NCI-H774 (cell line): ENCODE results near the gene EIF2B5.
A peak's percentile ranks its signal among the peaks of the same experiment; 100 is the strongest.
"Not testable (repeated sequence)": the region's sequence is repeated elsewhere in the genome, so short reads cannot be mapped to it uniquely, and the experiment has no call there.

ENCODE experiments used
- DNase-seq: peaks from one replicate; lab custom pipeline; 2025; lab: John Stamatoyannopoulos, UW

EIF2B5 gene

DNA sequence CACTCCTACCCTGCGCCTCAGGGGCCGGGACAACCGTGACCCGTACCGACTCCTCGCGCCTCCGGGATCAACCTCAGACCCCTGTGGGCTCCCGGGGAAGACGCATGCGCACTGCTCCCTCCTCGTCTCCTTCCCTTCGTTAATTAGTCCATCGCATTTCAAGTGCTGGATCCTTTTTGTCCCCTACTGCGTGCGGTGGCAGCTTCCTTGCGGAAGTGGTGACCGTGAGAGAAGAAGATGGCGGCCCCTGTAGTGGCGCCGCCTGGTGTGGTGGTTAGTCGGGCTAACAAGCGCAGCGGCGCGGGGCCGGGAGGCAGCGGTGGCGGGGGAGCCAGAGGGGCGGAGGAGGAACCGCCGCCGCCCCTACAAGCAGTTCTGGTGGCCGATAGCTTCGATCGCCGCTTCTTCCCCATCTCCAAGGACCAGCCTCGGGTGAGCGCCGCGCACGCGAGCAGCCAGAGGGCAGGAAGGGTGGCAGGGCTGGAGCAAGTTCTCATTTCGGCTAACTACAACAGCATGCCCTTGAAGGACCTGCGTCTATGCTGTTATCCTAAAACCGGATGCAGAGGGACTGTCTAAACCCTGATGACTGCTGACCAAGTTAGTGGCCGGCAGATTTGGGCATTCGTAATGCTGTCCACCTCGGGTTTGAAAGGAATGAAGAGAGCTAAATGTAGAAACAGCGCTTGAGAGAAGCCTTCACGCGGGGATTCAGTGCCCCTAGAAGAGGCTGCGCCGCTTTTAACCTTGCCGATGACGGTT lies at the start of gene EIF2B5:
Gene EIF2B5 (plus strand): TSS at position 210 of the 762 bp plus-strand sequence. CDS start 28 bp downstream, at position 238.
- peak; percentile 98 for DNase-seq

DNA sequence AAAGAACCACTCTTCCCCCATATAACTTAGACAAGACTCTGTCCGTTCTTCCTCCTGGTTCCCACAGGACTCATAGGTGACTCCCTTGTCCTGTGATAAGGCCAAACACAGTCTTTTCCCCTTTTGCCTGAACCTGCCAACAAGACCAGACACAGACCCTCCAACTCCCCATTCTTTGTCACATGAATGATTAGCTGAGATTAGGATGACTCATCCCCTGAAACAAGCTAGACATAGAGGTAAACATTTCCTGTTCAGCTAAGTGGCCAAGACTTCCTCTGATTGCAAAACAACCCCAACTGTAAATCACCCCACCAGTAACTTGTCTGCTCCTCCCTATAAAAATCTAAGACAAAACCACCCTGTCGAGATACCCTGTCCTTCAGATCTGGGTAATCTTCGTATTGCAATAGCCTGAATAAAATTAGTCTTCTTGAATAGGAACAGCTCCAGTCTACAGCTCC lies 49.7 kb upstream of the EIF2B5 start:
- DNase-seq = no peak

DNA sequence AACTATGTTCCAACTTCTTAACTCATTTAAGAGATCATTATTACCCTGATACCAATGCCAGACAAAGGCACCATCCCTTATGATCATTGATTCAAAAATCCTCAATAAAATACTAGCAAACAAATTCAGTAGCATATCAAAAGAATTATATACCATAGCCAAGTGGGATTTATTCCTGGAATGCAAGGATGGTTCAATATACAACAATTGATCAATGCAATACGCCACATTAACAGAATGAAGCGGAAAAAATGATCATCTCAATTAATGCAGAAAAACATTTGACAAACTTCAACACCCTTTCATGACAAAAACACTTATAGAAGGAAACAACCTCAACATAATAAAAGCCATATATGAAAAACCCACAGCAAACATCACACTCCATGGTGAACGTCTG lies 43.0 kb upstream of the EIF2B5 start:
- no peak for DNase-seq

DNA sequence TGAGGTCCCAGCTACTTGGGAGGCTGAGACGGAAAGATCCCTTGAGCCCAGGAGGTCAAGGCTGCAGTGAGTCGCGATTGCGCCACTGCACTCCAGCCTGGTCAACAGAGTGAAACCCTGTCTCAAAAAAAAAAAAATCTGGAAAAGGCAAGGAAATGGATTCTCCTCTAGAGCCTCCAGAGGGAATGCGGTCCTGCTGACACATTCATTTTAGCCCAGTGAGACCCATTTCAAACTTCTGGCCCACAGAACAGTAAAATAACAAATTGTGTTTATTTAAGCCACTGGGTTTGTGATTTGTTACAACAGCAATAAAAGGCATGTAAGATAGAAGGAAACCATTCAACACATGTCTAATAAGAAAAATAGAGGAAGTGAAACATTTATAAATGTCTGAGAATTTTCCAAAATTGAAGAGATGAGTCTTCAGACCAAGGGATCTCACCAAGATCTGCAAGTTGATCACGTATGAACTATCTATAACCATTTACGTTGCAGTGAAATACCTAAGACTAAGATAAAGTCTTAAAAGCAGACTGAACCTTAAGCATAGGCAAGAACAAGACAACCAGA lies 38.3 kb upstream of the EIF2B5 start, which contains the start of gene HTR3E:
Gene HTR3E (plus strand): TSS at position 254 of the 573 bp plus-strand sequence. CDS start 466 bp downstream, outside the sequence.
- DNase-seq = no peak

DNA sequence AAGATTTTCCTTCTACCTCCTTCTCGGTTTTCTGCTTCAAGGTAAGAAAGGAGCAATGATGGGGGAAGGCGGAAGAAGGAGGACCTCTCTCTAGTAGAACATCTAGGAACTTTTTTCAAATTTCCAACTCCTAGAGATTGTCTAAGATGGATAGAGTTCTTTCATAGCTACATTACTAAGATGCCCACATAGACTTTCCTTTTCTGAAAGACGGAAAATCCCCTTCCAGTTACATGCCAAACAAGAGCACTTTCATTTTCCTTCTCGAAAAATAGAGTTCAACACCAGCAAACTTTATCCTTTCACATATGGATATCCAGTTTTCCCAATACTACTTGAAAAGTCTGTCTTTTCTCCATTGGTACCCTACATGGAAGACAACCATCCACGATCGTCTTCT lies 37.6 kb upstream of the EIF2B5 start:
- DNase-seq = no peak

DNA sequence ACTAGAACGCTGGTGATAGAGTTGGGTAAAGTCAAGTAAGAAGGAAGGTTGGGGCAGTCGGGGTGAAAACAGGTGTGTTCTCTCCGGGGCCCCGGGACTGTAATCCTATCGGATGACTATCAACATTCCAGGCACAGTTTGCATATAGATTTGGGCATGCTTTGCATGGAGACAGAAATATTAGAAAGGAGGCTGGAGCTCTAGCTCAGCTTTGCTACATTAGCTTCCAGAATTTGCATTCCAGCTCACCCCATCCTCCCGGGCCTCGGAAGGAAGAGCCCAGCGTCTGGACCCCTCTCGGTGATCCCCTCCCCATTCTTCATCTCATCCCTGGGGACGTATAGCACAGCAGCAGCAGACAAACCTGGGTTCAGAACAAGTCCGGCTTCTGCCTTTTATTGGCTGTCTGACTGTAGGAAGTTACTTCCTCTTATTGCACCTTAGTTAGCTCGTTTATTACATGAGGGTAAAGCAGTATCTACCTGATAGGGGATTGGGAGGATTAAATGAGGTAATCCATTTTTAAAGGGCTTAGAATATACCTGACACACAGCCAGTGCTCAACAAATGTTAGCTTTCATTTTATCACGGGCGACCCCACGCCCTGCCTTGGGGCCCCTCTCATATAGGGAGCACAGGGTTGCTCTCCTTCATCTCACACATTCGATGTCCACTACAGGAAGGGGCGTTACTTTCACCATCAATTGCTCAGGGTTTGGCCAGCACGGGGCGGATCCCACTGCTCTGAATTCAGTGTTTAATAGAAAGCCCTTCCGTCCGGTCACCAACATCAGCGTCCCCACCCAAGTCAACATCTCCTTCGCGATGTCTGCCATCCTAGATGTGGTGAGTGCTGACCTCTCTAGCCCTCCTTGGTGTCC lies 35.1 kb upstream of the EIF2B5 start:
- DNase-seq = no peak

DNA sequence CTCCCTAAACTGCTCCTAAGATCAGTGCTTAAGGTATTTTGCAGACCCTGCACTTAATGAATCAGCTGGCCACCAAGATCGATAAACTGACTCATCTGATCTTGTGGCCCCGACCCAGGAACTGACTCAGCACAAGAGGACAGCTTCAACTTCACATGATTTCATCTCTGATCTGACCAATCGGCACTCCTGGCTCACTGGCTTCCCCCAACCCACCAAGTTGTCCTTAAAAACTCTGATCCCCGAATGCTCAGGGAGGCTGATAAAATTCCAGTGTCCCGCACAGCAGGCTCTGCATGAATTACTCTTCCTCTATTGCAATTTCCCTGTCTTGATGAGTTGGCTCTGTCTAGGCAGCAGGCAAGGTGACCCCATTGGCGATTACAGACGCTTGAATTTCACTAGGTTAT lies 24.8 kb upstream of the EIF2B5 start:
- no peak for DNase-seq

DNA sequence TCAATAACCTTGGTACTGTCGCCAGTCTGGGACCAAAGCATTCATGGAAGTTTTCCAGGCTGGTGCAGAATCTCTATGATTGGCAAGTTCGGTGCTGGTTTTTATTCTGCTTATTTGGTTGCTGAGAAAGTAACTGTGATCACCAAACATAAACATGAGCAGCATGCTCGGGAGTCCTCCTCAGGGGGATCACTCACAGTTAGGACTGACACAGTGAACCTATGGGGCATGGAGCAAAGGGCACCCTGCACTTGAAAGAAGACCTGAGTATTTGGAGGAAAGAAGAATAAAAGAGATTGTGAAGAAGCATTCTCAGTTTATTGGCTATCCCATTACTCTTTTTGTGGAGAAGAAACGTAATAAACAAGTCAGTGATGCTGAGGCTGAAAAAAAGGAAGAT lies 19.1 kb upstream of the EIF2B5 start:
- DNase-seq = no peak

DNA sequence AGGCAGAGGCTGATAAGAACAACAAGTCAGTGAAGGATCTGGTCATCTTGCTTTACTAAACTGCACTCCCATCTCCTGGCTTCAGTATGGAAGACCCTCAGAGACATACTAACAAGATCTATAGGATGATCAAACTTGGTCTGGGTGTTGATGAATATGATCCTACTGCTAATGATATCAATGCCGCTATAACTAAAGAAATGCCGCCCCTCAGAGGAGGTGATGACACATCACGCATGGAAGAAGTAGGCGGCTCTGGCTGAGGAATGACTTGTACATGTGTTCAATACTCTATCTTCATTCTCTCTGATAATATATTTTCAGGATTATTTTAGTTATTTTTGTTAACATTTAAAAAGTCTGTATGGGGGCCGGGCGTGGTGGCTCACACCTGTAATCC lies 17.5 kb upstream of the EIF2B5 start:
- no peak for DNase-seq

DNA sequence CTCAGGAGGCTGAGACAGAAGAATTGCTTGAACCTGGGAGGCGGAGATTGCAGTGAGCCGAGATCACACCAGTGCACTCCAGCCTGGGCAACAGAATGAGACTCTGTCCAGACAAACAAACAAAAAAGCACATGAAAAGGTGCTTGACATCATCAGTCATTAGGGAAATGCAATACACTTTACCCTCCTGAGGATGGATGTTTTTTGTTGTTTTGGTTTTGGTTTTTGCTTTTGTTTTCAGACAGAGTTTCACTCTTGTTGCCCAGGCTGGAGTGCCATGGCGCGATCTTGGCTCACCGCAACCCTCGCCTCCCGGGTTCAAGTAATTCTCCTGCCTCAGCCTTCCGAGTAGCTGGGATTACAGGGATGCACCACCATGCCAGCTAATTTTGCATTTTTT lies 14.1 kb upstream of the EIF2B5 start:
- not testable (repeated sequence) for DNase-seq

DNA sequence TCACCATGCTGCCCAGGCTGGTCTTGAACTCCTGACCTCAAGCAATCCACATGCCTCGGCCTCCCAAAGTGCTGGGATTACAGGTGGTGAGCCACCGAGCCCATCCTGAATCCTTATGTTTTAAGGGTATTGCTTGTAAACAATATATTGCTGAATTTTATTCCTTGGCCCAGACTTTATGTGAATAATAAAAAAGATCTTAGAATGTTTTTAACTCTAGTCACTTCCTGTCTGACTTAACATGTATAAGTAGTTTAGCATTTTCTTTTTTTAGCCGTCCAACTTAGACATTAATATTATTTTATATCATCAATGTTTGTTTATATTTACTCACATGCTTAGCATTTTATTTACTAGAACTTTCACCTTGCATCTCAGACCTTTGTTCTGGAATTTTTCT lies 9.2 kb upstream of the EIF2B5 start:
- no peak for DNase-seq

DNA sequence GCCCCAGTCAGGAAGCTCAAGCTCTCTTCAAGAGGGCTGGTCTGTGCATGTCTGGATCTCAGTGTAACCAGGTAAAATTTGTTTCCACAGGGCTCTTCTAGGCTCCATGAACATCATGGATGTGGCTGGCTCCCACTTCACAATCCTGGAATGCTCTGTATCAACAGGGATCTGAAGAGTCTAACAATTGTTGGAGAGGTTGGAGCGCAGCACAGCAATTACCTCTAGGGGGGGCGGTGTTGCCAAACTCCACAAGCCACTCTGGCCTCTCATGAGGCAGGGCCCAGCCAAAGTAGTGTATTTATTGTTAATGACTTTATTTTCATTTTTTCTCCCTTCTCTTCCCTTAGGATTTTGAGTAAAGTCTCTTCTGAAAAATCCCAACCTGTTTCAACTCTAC lies 6.1 kb upstream of the EIF2B5 start:
- DNase-seq = peak; percentile 68

DNA sequence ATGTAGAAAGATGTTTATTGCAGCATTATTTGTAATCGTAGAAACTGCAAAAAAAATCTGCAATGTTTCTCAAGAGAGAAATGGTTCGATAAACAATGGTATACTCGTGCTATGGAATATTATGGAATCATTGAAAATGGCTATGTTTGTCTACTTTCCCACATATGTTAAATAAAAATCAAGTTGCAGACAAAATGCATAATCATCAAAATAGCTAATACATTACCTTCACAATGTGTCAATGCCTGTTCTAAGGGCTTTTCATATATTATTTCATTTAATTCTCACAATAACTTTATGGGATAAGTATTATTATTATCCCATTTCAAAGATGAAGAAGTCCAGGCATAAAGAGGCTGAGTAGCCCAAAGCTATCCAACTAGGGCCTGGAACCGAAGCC lies 2.2 kb upstream of the EIF2B5 start:
- DNase-seq = no peak

DNA sequence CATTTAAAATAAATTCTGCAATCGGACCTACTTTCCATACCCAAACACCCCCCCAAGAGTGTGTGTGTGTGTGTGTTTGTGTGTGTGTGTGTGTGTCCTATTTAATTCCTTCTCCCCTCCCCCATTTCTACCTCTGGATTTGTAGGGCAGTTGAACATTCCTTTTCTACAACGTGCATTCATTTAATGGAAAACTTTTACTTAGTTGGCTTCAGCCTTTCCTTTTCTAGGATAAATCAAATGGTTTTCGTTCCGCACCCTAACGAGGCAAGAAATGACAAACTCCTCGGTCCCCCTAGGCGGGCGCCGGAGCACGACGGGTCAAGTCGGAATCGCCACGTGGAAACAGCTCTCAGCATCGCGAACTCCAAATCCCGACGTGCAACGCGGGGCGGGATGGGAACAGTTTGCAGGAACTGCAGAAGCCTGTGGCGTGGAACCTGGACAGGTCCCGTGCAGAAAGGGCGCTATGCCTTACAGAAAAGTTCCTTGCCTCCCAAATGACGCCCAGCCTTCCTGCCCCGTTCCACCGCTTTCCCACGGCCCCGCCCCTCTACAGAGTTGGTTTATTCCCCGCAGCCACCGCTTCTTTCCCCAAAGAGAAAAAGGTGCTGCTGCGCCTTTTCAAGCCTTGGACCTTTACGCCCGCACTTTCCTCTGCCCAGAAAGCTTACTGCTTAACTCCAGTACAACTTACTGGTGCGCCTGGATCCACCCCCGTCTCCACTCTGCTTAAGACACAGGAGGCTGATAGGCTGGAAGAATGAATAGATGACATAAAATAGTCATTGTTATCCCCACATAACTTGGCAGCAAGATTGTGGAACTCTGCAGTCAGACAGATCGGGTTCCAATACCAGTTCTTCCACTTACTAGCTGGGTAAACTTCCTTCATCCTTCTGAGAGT lies 1.1 kb upstream of the EIF2B5 start:
- DNase-seq = peak; percentile 87

DNA sequence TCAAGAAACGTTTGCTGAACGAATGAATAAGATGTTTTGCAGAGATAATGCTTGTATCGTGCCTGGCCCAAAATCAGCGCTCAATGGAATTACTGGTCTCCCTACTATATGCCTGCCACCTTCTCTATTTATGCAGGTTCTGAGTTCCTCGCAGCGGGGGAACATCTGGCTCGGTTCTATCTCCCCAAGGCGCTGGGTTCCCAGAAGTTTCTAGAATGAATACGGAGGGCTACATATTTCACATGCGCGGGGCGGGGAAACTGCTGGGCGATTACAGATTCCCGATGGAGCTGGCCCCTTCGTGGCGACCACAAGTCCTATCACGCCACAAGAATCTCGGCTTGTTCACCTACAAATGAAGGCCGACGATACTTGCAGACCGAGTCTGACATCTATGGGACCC lies 411 bp upstream of the EIF2B5 start:
- peak; percentile 68 for DNase-seq

DNA sequence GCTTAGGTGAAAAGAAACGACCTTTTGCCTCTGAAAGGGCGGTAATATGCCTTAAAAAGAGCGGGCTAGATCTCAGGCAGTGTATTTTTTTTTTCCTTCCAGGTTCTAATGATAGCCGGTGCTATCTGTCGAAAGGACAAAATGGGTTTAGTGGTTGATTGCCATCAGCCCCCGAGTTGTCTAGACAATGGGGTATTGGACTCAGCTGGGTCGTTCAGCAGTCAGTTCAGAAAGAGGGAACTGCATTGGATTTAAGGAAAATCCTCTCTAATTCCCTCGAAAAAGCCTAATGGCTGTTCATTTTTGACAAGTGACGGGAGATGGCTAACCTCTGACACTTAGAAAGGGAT lies 728 bp downstream of the EIF2B5 start:
- DNase-seq = no peak

DNA sequence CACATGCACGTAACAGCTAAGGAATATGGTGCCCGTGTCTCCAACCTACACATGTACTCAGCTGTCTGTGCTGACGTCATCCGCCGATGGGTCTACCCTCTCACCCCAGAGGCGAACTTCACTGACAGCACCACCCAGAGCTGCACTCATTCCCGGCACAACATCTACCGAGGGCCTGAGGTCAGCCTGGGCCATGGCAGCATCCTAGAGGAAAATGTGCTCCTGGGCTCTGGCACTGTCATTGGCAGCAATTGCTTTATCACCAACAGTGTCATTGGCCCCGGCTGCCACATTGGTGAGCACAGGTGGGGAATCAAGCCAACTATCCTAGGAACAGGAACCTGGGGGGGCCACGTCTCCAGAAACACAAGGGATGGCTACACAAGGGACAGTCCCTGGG lies 5.3 kb downstream of the EIF2B5 start:
- DNase-seq = no peak

DNA sequence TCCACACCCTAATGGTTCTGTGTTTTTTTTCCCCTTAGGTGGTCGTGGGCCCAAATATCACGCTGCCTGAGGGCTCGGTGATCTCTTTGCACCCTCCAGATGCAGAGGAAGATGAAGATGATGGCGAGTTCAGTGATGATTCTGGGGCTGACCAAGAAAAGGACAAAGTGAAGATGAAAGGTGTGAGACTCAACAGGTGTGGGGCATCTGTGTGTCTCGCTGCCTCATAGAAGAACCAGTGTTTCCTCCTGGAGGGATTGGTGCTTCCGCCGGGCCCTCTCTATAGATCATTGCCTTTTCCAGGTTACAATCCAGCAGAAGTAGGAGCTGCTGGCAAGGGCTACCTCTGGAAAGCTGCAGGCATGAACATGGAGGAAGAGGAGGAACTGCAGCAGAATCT lies 7.0 kb downstream of the EIF2B5 start:
- no peak for DNase-seq

DNA sequence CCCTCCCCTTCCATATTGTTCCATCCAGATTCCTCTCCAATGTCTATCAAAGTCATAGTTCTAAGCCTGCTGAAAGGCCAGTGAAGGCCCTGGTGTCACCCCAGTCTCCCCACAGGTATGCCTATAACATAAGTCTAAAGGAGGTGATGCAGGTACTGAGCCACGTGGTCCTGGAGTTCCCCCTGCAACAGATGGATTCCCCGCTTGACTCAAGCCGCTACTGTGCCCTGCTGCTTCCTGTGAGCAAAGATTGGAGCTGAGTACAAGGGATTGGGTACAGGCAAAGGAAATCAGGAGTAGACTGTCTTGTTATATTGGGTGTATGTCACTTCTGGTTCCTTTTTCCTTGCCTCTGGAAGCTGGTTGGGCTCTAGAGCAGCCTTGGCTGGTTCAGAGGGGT lies 8.2 kb downstream of the EIF2B5 start:
- DNase-seq = no peak

DNA sequence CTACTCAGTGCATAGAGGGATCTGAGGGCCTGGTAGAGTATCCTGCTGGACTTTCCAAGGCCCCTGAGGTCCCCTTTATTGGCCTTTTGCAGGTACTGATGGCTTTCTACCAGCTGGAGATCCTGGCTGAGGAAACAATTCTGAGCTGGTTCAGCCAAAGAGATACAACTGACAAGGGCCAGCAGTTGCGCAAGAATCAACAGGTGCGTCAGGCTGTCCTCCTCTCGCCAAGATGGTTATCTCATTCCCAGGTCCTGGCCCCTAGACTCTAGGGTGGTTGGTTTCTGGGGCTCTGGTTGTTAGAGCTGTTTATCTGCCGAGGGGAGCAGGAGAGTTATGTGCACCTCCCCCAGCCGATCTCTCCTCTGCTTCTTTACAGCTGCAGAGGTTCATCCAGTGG lies 9.3 kb downstream of the EIF2B5 start:
- no peak for DNase-seq

DNA sequence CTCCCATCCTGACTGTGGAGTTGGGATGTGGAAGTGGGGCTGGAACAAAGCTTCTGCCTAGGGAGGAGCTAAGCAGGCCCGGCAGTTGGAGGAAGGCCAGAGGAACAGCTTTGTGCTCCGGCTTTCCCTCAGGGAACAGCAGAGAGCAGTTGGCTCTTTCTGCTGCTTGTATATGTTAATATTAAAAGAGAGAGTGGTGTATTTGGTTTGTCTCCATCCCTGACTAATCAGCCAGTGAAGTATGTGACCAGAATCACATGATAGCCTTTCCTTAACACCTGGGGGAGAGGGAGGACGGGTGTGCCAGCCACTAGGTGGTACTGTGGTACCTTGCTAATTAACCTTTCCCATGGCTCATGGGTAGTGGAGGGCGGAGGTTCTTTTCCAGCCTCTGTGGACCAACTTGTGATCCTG lies 10.0 kb downstream of the EIF2B5 start:
- DNase-seq = peak; percentile 75
